ENCODE measurements around the gene WDFY2.

The WDFY2 gene

GRCh38 chr13:51601601-51602565 lies 17.6 kb downstream of the WDFY2 start:
- no peak overlapping the region for H3K4me3 ChIP-seq (ENCODE audit: low read length)
- TF ChIP-seq, protein P1, sequence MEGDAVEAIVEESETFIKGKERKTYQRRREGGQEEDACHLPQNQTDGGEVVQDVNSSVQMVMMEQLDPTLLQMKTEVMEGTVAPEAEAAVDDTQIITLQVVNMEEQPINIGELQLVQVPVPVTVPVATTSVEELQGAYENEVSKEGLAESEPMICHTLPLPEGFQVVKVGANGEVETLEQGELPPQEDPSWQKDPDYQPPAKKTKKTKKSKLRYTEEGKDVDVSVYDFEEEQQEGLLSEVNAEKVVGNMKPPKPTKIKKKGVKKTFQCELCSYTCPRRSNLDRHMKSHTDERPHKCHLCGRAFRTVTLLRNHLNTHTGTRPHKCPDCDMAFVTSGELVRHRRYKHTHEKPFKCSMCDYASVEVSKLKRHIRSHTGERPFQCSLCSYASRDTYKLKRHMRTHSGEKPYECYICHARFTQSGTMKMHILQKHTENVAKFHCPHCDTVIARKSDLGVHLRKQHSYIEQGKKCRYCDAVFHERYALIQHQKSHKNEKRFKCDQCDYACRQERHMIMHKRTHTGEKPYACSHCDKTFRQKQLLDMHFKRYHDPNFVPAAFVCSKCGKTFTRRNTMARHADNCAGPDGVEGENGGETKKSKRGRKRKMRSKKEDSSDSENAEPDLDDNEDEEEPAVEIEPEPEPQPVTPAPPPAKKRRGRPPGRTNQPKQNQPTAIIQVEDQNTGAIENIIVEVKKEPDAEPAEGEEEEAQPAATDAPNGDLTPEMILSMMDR (conservative IDR thresholded peaks at IDR 0.05; ENCODE audit: low read length), result no peak
- no peak for DNase-seq (ENCODE audit: low read depth)

- TF ChIP-seq, protein P1 (conservative IDR thresholded peaks at IDR 0.05; ENCODE audit: low read length), result no peak
- H3K4me3 ChIP-seq (ENCODE audit: low read length), result no peak overlapping the region
- DNase-seq (ENCODE audit: low read depth), result no peak
These were observed 19.5 kb downstream of the WDFY2 start for GRCh38 chr13:51603716-51604115.

DNA sequence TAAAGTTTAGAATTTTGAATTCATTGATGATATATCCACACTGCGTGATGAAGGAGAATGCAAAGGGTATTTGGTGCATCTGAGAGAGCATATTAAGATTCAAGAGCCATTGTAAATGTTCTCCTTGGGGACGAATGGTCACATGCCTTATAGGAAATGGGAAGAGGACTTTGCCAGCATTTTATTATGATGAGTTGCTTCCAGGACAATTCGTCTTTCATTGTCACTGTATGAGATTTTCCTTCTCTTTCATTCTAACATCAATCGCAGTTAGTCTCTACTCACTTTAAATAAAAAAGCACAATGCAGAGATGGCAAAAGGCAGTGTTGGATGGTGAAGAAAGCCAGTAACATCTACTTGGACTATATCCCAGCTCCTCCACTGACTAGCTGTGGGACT lies 21.4 kb downstream of the WDFY2 start:
- TF ChIP-seq, protein P1 (conservative IDR thresholded peaks at IDR 0.05; ENCODE audit: low read length), result no peak
- no peak overlapping the region for H3K4me3 ChIP-seq (ENCODE audit: low read length)
- DNase-seq (ENCODE audit: low read depth), result no peak

GRCh38 chr13:51607165-51607564 lies 22.9 kb downstream of the WDFY2 start:
- DNase-seq (ENCODE audit: low read depth), result no peak
- no peak overlapping the region for H3K4me3 ChIP-seq (ENCODE audit: low read length)
- TF ChIP-seq, protein P1 (conservative IDR thresholded peaks at IDR 0.05; ENCODE audit: low read length), result no peak

- no peak for DNase-seq (ENCODE audit: low read depth)
- TF ChIP-seq, protein P1 (conservative IDR thresholded peaks at IDR 0.05; ENCODE audit: low read length), result no peak
- H3K4me3 ChIP-seq (ENCODE audit: low read length), result no peak overlapping the region
These were observed 24.7 kb downstream of the WDFY2 start for GRCh38 chr13:51608857-51609406.

- H3K4me3 ChIP-seq (ENCODE audit: low read length), result no peak overlapping the region
- TF ChIP-seq, protein P1 (conservative IDR thresholded peaks at IDR 0.05; ENCODE audit: low read length), result no peak
These were observed 28.6 kb downstream of the WDFY2 start for GRCh38 chr13:51612867-51613266.

GRCh38 chr13:51613535-51613934 lies 29.3 kb downstream of the WDFY2 start:
- DNase-seq (ENCODE audit: low read depth), result no peak
- TF ChIP-seq, protein P1 (conservative IDR thresholded peaks at IDR 0.05; ENCODE audit: low read length), result no peak
- H3K4me3 ChIP-seq (ENCODE audit: low read length), result no peak overlapping the region

More at GRCh38 chr13:51612867-51613266, 28.6 kb downstream of the WDFY2 start:
- no peak for DNase-seq (ENCODE audit: low read depth)

All from AG10803 (cell line).